Hepatocyte (in vitro differentiated cells): ENCODE measurements around the gene BMPR1A. TPM values are rescaled to one million over a fixed set of nuclear protein-coding genes. Genes with fewer than 3 reads are reported as not detected.

ENCODE experiments used
- DNase-seq: peaks from one replicate; pipeline ENCODE4 v3.0.0-alpha.2; 2016; ENCODE audit warnings: low spot score
- H2AFZ ChIP-seq: fragments of 200-600 bp; sonication (generic); 2 replicates; pipeline ENCODE4 v1.6.0; 2016; ENCODE audit warnings: antibody characterized with exemption, mild to moderate bottlenecking
- H3K27ac ChIP-seq: fragments of 200-600 bp; sonication (generic); 2 replicates; pipeline ENCODE4 v1.5.1; 2016; ENCODE audit warnings: mild to moderate bottlenecking
- H3K27me3 ChIP-seq: fragments of 200-600 bp; sonication (generic); 2 replicates; pipeline ENCODE4 v1.6.1; 2016
- H3K36me3 ChIP-seq: fragments of 200-600 bp; sonication (generic); replicated peaks from 2 replicates; pipeline ENCODE4 v1.5.1; 2016; ENCODE audit warnings: low read depth; ENCODE audit not compliant: insufficient read depth
- H3K4me1 ChIP-seq: fragments of 200-600 bp; sonication (generic); 2 replicates; pipeline ENCODE4 v1.5.1; 2016; ENCODE audit warnings: mild to moderate bottlenecking, moderate library complexity; ENCODE audit not compliant: insufficient read depth
- H3K4me2 ChIP-seq: fragments of 200-600 bp; sonication (generic); 2 replicates; pipeline ENCODE4 v1.6.0; 2016
- H3K4me3 ChIP-seq: fragments of 200-600 bp; sonication (generic); 2 replicates; pipeline ENCODE4 v1.5.1; 2016; ENCODE audit warnings: mild to moderate bottlenecking
- H3K79me2 ChIP-seq: fragments of 200-600 bp; sonication (generic); 2 replicates; pipeline ENCODE4 v1.6.0; 2017; ENCODE audit warnings: mild to moderate bottlenecking
- H3K9me2 ChIP-seq: fragments of 200-600 bp; sonication (generic); replicated peaks from 2 replicates; pipeline ENCODE4 v1.6.0; 2017; ENCODE audit warnings: mild to moderate bottlenecking; ENCODE audit not compliant: insufficient read depth
- H3K9me3 ChIP-seq: fragments of 200-600 bp; sonication (generic); 2 replicates; pipeline ENCODE4 v1.5.1; 2016; ENCODE audit warnings: low read depth, mild to moderate bottlenecking
- H4K20me1 ChIP-seq: fragments of 200-600 bp; sonication (generic); 2 replicates; pipeline ENCODE4 v1.6.0; 2016; ENCODE audit warnings: mild to moderate bottlenecking; ENCODE audit not compliant: insufficient read depth, poor library complexity, severe bottlenecking
- CTCF ChIP-seq: fragments of 200-600 bp; sonication (generic); IDR thresholded peaks from 2 replicates; pipeline ENCODE4 v1.5.1; 2016; ENCODE audit warnings: antibody characterized with exemption, mild to moderate bottlenecking; ENCODE audit not compliant: poor library complexity
- EZH2 ChIP-seq: fragments of 200-600 bp; sonication (generic); IDR thresholded peaks from 2 replicates; pipeline ENCODE4 v1.6.1; 2016; ENCODE audit warnings: antibody characterized with exemption, mild to moderate bottlenecking, borderline replicate concordance
- EZH2phosphoT487 ChIP-seq: fragments of 200-600 bp; sonication (generic); IDR thresholded peaks from one replicate; pipeline ENCODE4 v1.6.1; 2018; ENCODE audit warnings: antibody characterized with exemption, mild to moderate bottlenecking, low read depth, moderate library complexity; ENCODE audit not compliant: unreplicated experiment, severe bottlenecking
- WGBS: methylation state at CpG from one replicate; pipeline ENCODE4 v1.1.6; 2016; ENCODE audit warnings: low lambda C conversion rate; ENCODE audit errors: missing lambda C conversion rate; 5-methylcytosine and 5-hydroxymethylcytosine counted together
- polyA plus RNA-seq: library from polyadenylated mRNA; unstranded; fragments of >200 nt; fragmentation: Nextera tagmentation; extraction: Ambion mirVana; gene quantifications from 2 replicates; pipeline ENCODE4 v1.2.1, GENCODE V29; 2016
- small RNA-seq: library from RNA; depleted of rRNA; stranded (forward); fragments of <200 nt; gene quantifications from one replicate; pipeline ENCODE3, GENCODE V24; 2014
- total RNA-seq: library from RNA; depleted of rRNA; stranded (reverse); fragments of >200 nt; gene quantifications from 2 replicates; pipeline ENCODE4 v1.2.3, GENCODE V29; 2014

The BMPR1A gene
- total and polyA plus RNA-seq, 2 experiments from 2014 or later: 25.1 to 58.0 TPM

- no peaks in the 10 kb centered on the region for H4K20me1 ChIP-seq
- TF ChIP-seq CTCF (no peak), EZH2phosphoT487 (no peak), EZH2 (no peak)
- no peak overlapping the region for H2AFZ ChIP-seq
- 88% methylated on average over 5 of the region's 5 CpGs for WGBS
- no peaks in the 10 kb centered on the region for H3K27me3 ChIP-seq
- DNase-seq: no peak
- no peak overlapping the region for H3K27ac ChIP-seq
- no peaks in the 10 kb centered on the region for H3K79me2 ChIP-seq
- H3K4me2 ChIP-seq: no peak overlapping the region
- H3K36me3 ChIP-seq: no peaks in the 10 kb centered on the region
- H3K4me3 ChIP-seq: no peak overlapping the region
- H3K9me2 ChIP-seq: no peaks in the 10 kb centered on the region
- H3K4me1 ChIP-seq: peaks cover 3% of the 10 kb centered on the region
- H3K9me3 ChIP-seq: no peaks in the 10 kb centered on the region
Measured at GRCh38 chr10:86981716-86982115, 225.3 kb downstream of the BMPR1A start.

Small RNA genes lying within 50 kb of the gene (small RNA-seq; reads per million reads assigned to genes)
- not detected for gene RNU1-19P

Other genes with a start within 250 kb of the BMPR1A start
- 36.5 and 41.4 TPM in 2 replicates for gene WAPL, start 234.8 kb upstream of the BMPR1A start, total RNA-seq
- gene WAPL, start 234.8 kb upstream of the BMPR1A start, polyA plus RNA-seq: 17.2 and 19.4 TPM in 2 replicates
- gene OPN4, start 102.1 kb upstream of the BMPR1A start, total RNA-seq: not detected in 2 replicates
- not detected in 2 replicates for gene OPN4, start 102.1 kb upstream of the BMPR1A start, polyA plus RNA-seq
- 0.12 TPM in 1 of 2 replicates, not detected in the other for gene LDB3, start 88.1 kb upstream of the BMPR1A start, total RNA-seq
- 0.31 and 0.43 TPM in 2 replicates for gene LDB3, start 88.1 kb upstream of the BMPR1A start, polyA plus RNA-seq
- gene MMRN2, start 201.0 kb downstream of the BMPR1A start, total RNA-seq: 1.9 and 4.9 TPM in 2 replicates
- gene MMRN2, start 201.0 kb downstream of the BMPR1A start, polyA plus RNA-seq: 1.9 and 2.2 TPM in 2 replicates
- gene SNCG, start 202.0 kb downstream of the BMPR1A start, total RNA-seq: 2.7 and 12.1 TPM in 2 replicates
- 14.6 and 18.5 TPM in 2 replicates for gene SNCG, start 202.0 kb downstream of the BMPR1A start, polyA plus RNA-seq
- not detected in 2 replicates for gene ADIRF, start 211.9 kb downstream of the BMPR1A start, total RNA-seq
- not detected in 2 replicates for gene ADIRF, start 211.9 kb downstream of the BMPR1A start, polyA plus RNA-seq